ENCODE data around the gene GAGE10.

GAGE10 gene

DNA sequence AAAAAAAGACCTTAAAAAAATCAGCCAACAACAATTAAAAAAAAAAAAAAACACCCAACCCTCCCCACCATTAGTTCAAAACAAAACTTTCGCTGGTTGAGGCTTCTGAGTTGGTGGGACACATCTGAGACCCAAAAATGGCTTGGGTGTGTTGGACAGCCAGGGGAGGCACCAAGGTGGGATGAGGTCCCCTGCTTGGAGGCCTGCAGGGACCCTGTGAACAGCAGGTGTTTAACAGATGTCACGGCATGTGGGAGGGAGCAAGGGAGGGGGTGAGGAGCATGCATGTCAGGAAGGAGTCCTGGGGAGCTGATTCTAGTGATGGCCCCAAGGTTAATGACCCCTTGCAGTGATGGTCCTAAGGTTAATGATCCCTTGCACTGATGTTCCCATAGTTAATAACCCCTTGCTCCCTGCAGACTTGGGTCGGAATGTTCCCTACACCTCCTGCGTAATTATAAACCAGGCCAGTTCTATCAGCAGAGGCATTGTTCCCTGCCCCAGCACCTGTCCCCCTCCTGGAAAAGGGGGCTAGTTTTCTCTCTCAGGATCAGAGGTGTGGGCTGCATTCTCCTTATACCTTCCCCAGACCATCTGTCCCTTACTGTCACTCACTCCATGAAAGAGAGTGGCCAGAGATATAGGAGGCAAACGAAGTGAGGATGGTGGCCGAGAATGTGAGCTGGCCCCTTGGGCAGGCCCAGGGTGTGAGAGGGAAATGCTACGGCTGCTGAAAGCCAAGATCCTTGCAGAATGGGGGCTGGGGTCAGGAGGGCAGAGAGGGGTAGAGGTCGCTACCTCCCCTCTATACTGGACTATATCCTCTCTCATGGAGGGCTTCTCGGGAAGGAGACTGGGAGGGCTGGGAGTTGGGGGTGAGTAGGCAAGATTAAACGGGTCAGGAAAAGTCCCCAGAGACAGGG lies 36.7 kb upstream of the GAGE10 start:
- Histone ChIP-seq H2AFZ (ENCODE audit: low read length, unreplicated experiment) (no peak overlapping the region), H3K36me3 (ENCODE audit: insufficient read depth, low read length) (no peaks in the 10 kb centered on the region), H3K27ac (ENCODE audit: low read depth, low read length) (no peak overlapping the region), H3K4me3 (ENCODE audit: low read depth, low read length) (no peak overlapping the region), H3K27me3 (ENCODE audit: insufficient read depth, low read length) (no peaks in the 10 kb centered on the region), H3K4me1 (ENCODE audit: control insufficient read depth, insufficient read depth, low read length, unreplicated experiment) (peaks cover 16% of the 10 kb centered on the region), H3K79me2 (ENCODE audit: control insufficient read depth, insufficient read depth, low read length, unreplicated experiment) (peaks cover 19% of the 10 kb centered on the region)

DNA sequence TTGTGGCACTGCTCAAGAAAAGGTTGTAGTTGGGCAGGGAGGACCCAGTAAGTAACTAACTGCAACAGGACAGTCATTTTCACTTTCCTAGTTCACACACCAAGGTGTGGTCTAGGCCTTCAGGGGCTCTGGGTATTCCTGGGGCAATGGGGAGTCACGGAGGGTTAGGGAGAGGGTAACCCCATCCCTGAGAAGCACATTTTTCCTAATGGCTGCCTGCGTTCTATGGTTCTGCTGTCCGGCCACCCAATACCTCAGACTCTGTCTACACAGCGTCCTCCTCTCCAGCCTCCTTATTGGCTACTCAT lies 34.8 kb upstream of the GAGE10 start:
- Histone ChIP-seq H3K4me1 (ENCODE audit: control insufficient read depth, insufficient read depth, low read length, unreplicated experiment) (peaks cover 16% of the 10 kb centered on the region), H2AFZ (ENCODE audit: low read length, unreplicated experiment) (peak overlapping the region; percentile 38), H3K36me3 (ENCODE audit: insufficient read depth, low read length) (no peaks in the 10 kb centered on the region), H3K4me3 (ENCODE audit: low read depth, low read length) (peak overlapping the region; percentile 79), H3K27ac (ENCODE audit: low read depth, low read length) (peak overlapping the region; percentile 66), H3K27me3 (ENCODE audit: insufficient read depth, low read length) (no peaks in the 10 kb centered on the region), H3K79me2 (ENCODE audit: control insufficient read depth, insufficient read depth, low read length, unreplicated experiment) (peaks cover 32% of the 10 kb centered on the region)

DNA sequence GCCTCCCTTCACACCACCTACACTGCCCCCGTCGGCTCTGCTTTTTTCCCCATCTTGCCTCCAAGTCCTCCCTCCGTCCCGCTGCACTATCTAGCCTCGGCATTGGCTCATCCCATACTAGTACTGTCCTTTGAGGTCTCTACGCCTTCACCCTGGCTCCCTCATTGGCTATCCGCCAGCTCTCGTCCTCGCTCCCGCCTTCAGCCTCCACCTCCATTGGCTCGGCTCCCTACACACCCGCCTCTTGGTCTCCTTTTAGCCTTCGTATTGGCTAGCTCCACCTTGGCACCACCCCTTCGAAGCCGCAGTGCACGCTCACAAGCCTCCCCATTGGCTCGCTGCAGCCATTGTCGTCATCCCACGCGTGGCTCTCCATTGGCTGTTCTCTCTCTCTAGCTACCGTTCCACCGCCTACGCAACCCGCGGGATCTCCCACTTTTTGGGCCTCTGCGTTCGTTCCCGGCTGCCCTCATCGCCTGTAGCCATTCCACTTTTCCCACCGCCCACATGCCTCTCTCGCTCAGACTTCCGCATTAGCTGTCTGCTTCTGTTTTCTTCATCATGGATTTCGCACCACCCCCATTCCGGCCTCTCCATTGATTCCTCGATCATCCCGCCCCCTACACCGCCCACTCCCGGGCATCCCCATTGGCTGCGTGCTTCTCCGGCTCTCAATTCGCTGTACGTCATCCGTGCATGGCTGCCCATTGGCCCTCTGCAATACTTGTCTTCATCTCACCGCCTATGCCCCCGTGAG lies 34.3 kb upstream of the GAGE10 start:
- peak overlapping the region; percentile 86 for H2AFZ ChIP-seq (ENCODE audit: low read length, unreplicated experiment)
- H3K4me1 ChIP-seq (ENCODE audit: control insufficient read depth, insufficient read depth, low read length, unreplicated experiment) = peaks cover 16% of the 10 kb centered on the region
- peak overlapping the region; percentile 89 for H3K27ac ChIP-seq (ENCODE audit: low read depth, low read length)
- no peaks in the 10 kb centered on the region for H3K36me3 ChIP-seq (ENCODE audit: insufficient read depth, low read length)
- H3K79me2 ChIP-seq (ENCODE audit: control insufficient read depth, insufficient read depth, low read length, unreplicated experiment) = peaks cover 32% of the 10 kb centered on the region
- H3K4me3 ChIP-seq (ENCODE audit: low read depth, low read length) = peak overlapping the region; percentile 79
- H3K27me3 ChIP-seq (ENCODE audit: insufficient read depth, low read length) = no peaks in the 10 kb centered on the region

DNA sequence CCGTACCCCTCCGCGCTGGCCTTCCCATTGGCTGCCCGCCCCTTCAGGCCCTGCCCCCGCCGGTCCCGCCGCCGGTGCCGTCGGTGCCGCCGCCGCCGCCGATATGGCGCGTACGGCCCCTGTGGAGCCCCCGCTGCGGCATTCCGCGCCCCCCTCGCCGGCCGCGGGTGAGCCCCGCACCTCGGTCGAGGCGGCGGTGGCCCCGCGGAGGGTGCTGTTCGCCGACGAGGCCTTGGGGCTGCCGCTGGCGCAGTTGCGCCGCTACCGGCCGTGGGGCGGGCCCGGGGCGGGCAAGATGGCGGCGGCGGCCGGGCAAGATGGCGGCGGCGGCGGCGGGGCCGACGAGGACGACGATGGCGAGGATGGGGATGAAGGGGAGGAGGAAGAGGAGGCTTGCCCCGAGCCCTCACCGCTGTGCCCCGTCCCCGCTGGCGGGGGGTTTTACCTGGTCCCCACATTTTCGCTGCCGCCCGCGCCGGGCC lies 33.6 kb upstream of the GAGE10 start, which contains the start of gene PPP1R3F:
PPP1R3F (plus strand) TSS at position 27 of the 482 bp plus-strand sequence; CDS start at position 104, 77 bp downstream.
- Histone ChIP-seq H3K27me3 (ENCODE audit: insufficient read depth, low read length) (no peaks in the 10 kb centered on the region), H2AFZ (ENCODE audit: low read length, unreplicated experiment) (peak within 1 kb of the TSS; percentile 86), H3K4me1 (ENCODE audit: control insufficient read depth, insufficient read depth, low read length, unreplicated experiment) (peaks cover 16% of the 10 kb centered on the region), H3K36me3 (ENCODE audit: insufficient read depth, low read length) (no peaks in the 10 kb centered on the region), H3K4me3 (ENCODE audit: low read depth, low read length) (peak within 1 kb of the TSS; percentile 79), H3K79me2 (ENCODE audit: control insufficient read depth, insufficient read depth, low read length, unreplicated experiment) (peaks cover 32% of the 10 kb centered on the region), H3K27ac (ENCODE audit: low read depth, low read length) (peak within 1 kb of the TSS; percentile 89)

DNA sequence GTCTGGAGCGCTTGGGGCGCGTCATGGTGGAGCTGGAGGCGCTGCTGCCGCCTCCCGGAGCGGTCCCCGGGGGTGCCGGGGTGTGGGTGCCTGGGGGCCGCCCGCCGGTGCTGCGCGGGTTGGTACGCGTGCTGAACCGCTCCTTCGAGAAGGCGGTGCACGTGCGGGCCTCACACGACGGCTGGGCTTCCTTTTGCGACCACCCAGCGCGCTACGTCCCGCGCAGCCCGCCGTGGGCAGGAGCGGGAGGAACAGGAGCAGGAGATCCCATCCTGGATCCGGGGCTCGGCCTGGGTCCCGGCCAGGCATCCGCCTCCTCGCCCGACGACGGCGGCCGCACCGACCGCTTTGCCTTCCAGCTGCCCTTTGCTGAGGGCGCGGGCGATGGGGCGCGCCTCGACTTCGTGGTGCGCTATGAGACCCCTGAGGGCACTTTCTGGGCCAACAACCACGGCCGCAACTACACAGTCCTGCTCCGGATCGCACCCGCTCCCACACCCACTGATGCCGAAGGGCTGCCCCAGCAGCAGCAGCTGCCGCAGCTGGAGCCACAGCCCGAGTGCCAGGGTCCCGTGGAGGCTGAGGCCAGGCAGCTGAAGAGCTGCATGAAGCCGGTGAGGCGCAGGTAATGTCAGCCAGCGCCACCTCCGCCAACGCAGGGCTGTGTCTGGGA lies 33.1 kb upstream of the GAGE10 start:
- H3K27ac ChIP-seq (ENCODE audit: low read depth, low read length) = peak overlapping the region; percentile 89
- no peaks in the 10 kb centered on the region for H3K27me3 ChIP-seq (ENCODE audit: insufficient read depth, low read length)
- H3K4me1 ChIP-seq (ENCODE audit: control insufficient read depth, insufficient read depth, low read length, unreplicated experiment) = peaks cover 16% of the 10 kb centered on the region
- no peaks in the 10 kb centered on the region for H3K36me3 ChIP-seq (ENCODE audit: insufficient read depth, low read length)
- H3K79me2 ChIP-seq (ENCODE audit: control insufficient read depth, insufficient read depth, low read length, unreplicated experiment) = peaks cover 32% of the 10 kb centered on the region
- H3K4me3 ChIP-seq (ENCODE audit: low read depth, low read length) = peak overlapping the region; percentile 79
- H2AFZ ChIP-seq (ENCODE audit: low read length, unreplicated experiment) = peak overlapping the region; percentile 38

DNA sequence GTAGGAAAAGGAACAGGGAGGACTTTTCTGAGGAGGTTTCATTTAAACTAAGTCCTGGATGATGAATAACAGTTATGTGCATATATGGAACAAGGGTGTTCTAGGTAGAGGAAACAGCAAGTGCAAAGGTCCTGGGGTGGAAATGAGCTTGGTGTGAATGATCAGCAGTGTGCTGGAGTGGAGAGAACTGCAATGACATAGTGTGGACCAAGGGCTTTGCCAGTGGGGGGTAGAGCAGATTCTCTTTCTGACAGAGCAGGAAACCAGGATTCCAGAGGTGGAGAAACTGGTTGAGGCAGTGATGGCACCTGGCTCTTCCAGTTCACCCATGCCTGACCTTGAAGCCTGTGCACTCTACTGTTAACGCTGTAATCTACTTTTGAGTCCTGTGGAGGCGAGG lies 32.1 kb upstream of the GAGE10 start:
- Histone ChIP-seq H3K79me2 (ENCODE audit: control insufficient read depth, insufficient read depth, low read length, unreplicated experiment) (peaks cover 32% of the 10 kb centered on the region), H3K27me3 (ENCODE audit: insufficient read depth, low read length) (no peaks in the 10 kb centered on the region), H2AFZ (ENCODE audit: low read length, unreplicated experiment) (no peak overlapping the region), H3K27ac (ENCODE audit: low read depth, low read length) (no peak overlapping the region), H3K4me3 (ENCODE audit: low read depth, low read length) (peak overlapping the region; percentile 79), H3K36me3 (ENCODE audit: insufficient read depth, low read length) (no peaks in the 10 kb centered on the region), H3K4me1 (ENCODE audit: control insufficient read depth, insufficient read depth, low read length, unreplicated experiment) (peaks cover 16% of the 10 kb centered on the region)

DNA sequence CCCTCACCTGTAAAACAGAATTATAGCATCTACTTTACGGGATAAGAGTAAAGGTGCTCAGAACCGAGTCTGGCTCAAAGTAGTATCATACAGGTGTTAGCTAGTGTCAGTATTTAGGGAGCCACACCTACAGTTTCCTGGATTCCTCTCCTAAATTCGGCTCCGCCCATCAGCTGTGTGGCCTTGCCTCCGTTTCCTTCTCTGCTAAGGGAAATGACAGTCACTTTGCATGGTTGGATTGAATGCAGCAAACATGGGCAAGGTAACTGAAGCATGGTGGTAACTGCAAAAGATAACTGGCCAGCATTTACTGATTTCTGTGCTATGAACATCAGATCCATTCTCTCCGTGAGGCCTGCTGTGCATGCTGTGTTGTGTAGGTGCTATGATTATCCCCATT lies 31.0 kb upstream of the GAGE10 start:
- no peak overlapping the region for H2AFZ ChIP-seq (ENCODE audit: low read length, unreplicated experiment)
- no peaks in the 10 kb centered on the region for H3K36me3 ChIP-seq (ENCODE audit: insufficient read depth, low read length)
- H3K4me1 ChIP-seq (ENCODE audit: control insufficient read depth, insufficient read depth, low read length, unreplicated experiment) = peaks cover 16% of the 10 kb centered on the region
- H3K27ac ChIP-seq (ENCODE audit: low read depth, low read length) = no peak overlapping the region
- H3K79me2 ChIP-seq (ENCODE audit: control insufficient read depth, insufficient read depth, low read length, unreplicated experiment) = peaks cover 32% of the 10 kb centered on the region
- 0 out of 2 replicates have a peak overlapping the region, but pooled peaks have one; percentile 21 for H3K4me3 ChIP-seq (ENCODE audit: low read depth, low read length)
- H3K27me3 ChIP-seq (ENCODE audit: insufficient read depth, low read length) = no peaks in the 10 kb centered on the region

DNA sequence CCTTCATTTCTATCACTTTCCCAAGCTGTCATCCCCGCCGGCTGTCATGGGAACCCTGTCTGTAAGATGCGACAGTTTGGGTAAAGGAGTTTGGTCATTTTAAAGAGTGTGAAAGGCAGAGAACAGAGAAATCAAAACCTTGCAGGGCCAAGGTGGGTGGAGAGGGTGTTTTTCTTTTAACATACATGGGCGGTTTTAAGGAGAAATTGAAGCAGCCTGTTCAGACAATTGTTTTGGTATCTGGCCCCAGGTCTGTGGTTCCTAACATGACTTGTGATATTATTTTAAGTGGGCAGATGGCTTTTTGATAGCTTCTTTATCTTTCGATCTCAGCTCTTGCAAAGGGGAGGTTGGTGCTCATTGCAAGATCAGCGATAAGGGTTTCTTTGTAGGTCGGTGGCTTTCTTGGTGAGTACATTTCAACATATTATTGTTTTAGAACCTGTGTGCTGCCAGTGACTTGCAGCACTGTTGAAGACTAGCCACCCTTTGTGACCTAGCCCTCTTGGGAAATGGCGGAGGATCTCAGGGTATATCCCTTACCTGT lies 30.2 kb upstream of the GAGE10 start:
- no peaks in the 10 kb centered on the region for H3K36me3 ChIP-seq (ENCODE audit: insufficient read depth, low read length)
- no peak overlapping the region for H2AFZ ChIP-seq (ENCODE audit: low read length, unreplicated experiment)
- no peak overlapping the region for H3K27ac ChIP-seq (ENCODE audit: low read depth, low read length)
- no peaks in the 10 kb centered on the region for H3K27me3 ChIP-seq (ENCODE audit: insufficient read depth, low read length)
- H3K4me1 ChIP-seq (ENCODE audit: control insufficient read depth, insufficient read depth, low read length, unreplicated experiment) = peaks cover 14% of the 10 kb centered on the region
- no peak overlapping the region for H3K4me3 ChIP-seq (ENCODE audit: low read depth, low read length)
- peaks cover 32% of the 10 kb centered on the region for H3K79me2 ChIP-seq (ENCODE audit: control insufficient read depth, insufficient read depth, low read length, unreplicated experiment)

DNA sequence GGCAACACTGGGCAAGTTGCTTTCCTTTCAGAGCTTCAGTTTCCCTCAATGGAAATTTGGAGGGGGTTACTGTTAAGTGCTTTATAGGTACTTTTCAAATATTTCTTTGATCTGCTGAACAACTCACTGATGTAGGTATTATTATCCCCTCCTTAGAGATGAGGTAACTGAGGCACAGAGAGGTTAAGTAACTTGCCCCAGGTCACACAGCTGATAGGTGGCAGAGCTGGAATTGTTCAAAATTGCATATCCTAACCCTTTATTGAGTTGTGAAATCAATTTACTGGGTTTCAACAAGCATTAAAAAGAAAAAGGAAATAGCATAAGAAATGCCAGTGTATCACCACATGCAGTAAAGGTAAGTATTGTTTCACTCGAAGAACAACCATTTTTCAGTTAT lies 27.2 kb upstream of the GAGE10 start:
- Histone ChIP-seq H2AFZ (ENCODE audit: low read length, unreplicated experiment) (no peak overlapping the region), H3K36me3 (ENCODE audit: insufficient read depth, low read length) (no peaks in the 10 kb centered on the region), H3K27me3 (ENCODE audit: insufficient read depth, low read length) (no peaks in the 10 kb centered on the region), H3K79me2 (ENCODE audit: control insufficient read depth, insufficient read depth, low read length, unreplicated experiment) (peaks cover 19% of the 10 kb centered on the region), H3K4me1 (ENCODE audit: control insufficient read depth, insufficient read depth, low read length, unreplicated experiment) (peaks cover 5% of the 10 kb centered on the region), H3K27ac (ENCODE audit: low read depth, low read length) (no peak overlapping the region), H3K4me3 (ENCODE audit: low read depth, low read length) (no peak overlapping the region)
